ENCODE measurements around the gene RASAL1.

DNA sequence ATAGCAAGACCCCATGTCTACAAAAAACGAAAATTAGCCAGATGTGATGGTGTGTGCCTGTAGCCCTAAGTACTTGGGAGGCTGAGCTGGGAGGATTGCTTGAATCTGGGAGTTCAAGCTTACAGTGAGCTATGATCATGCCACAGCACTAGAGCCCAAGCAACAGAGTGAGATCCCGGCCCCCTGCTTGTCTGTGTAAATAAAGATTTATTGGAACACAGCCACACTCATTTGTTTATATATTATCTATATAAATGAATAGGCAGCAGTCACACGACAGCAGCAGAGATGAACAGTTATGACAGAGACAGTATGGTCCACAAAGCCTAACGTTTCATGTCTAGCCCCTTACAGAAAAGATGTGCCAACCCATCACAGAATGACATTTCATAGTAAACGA lies 34.9 kb upstream of the RASAL1 start:
- TF ChIP-seq, protein P1, sequence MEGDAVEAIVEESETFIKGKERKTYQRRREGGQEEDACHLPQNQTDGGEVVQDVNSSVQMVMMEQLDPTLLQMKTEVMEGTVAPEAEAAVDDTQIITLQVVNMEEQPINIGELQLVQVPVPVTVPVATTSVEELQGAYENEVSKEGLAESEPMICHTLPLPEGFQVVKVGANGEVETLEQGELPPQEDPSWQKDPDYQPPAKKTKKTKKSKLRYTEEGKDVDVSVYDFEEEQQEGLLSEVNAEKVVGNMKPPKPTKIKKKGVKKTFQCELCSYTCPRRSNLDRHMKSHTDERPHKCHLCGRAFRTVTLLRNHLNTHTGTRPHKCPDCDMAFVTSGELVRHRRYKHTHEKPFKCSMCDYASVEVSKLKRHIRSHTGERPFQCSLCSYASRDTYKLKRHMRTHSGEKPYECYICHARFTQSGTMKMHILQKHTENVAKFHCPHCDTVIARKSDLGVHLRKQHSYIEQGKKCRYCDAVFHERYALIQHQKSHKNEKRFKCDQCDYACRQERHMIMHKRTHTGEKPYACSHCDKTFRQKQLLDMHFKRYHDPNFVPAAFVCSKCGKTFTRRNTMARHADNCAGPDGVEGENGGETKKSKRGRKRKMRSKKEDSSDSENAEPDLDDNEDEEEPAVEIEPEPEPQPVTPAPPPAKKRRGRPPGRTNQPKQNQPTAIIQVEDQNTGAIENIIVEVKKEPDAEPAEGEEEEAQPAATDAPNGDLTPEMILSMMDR (IDR thresholded peaks at IDR 0.05 in 8 of 11, conservative IDR thresholded peaks at IDR 0.05 in 3 of 11): no peak
- TF ChIP-seq POLR2AphosphoS5 (IDR thresholded peaks at IDR 0.05): no peak
